ENCODE measurements around the gene SLC4A1AP.
A peak's percentile ranks its signal among the peaks of the same experiment; 100 is the strongest.

Gene SLC4A1AP

DNA sequence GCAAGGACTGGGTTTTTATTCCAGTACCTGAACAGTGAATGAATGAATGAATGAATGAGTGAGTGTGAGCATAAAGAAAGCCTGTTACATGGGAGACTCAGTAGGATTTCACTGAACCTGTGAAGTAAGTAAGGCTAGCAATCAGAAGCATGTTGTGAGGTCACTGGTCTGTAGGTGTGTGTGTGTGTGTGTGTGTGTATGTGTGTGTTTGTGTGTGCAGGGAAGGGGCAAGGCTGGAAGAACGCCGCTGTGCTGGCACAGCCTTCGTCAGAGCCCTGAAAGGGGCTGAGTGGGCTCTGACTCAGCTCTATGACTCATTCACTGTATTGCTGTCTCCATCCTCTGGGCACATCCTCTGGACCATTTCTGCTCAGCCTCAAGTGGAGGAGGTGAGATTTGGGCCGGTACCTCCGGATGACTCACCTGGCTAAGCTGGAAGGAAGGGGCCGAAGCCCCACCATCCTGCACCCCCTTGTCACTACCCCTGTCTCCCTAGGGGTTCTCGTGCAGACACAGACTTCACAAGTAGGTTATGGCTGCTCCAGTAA is 56.4 kb downstream of the SLC4A1AP start:
- DNase-seq (ENCODE audit: low read depth in 2 of 2): peak; percentile 63 to 65

DNA sequence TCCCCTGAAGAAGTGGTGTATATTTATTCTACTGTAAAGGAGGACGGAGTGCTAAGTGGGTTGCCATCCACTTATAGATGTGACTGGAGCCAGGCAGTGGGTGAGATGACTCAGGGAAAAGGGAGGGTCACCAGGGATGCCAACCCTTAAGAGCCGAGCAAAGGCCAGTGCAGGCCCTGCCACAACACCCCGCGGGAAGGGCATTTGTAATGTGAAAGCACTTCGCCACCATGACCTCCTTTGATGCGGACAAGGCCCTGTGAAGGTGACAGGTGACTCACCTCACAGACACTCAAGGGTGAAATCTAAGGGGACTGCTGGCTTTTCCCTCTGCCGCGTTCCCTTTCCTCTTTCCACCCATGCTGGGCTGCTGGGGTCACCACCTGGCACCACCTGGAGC is 57.6 kb downstream of the SLC4A1AP start:
- DNase-seq (ENCODE audit: low read depth in 2 of 2): peak; percentile 23 to 25

DNA sequence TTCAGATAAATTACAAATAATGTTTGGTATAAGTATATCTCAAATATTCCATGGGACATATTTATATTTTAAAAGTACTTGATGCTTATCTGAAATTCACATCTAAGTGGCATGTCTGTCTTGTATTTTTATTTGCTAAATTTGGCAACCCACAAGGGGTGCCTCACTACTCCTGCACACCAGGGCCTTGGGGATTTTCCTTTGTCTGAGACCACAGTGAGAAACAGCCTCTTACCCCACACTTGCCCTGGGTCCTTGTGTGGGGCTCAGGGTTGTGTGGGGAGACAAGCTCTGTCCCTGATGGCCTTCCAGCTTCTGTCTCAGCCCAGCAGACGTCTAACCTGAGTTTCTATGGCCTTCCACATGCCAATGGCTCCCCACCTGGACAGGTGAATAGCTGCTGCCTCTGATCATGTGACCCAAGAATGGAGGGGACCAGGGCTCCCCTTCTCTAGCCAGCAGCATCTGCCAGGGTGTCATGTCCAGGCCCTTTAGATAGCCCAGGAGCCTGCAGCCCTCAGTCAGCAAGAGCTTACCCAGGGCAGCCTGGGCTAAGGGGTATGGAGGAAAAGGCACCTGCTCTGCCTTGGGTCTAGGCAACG is 58.3 kb downstream of the SLC4A1AP start:
- no peak for DNase-seq (ENCODE audit: low read depth in 2 of 2)

DNA sequence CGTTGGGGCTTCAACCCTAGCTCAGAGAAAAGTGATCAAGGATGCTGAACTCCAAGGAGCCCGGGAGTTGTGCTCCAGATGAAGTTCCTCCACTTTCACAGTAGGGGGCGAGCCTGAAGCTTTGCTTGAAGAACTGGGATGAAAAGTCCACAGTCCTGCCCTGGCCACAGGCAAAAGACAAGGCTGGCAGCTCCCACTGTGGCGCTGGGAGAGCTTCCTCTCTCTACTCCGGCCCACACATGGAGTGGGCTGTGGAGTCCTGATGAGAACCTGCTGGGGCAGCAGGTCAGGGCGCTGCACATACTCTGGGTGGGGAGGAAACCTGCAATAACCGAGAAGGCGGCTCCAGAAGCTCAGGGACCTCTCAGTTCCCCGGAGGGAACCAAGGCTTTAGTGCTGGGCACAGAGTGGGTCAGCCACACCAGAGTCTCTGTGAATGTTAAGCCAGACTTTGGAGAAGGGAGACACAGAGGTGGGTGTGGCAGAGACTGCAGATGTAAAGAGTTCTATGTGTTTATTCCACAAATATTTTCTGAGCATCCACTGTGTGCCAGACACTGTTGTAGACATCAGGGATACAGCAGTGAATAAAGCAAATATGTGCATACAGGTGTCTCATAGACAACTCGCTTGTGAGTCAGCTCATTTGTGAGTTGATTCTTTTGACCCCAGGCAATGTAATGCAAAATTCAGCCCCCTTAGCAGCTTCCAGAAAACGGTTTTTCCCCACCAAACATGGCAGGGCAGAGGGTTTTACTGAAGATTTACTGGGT is 59.9 kb downstream of the SLC4A1AP start:
- DNase-seq (ENCODE audit: low read depth in 2 of 2): no peak

DNA sequence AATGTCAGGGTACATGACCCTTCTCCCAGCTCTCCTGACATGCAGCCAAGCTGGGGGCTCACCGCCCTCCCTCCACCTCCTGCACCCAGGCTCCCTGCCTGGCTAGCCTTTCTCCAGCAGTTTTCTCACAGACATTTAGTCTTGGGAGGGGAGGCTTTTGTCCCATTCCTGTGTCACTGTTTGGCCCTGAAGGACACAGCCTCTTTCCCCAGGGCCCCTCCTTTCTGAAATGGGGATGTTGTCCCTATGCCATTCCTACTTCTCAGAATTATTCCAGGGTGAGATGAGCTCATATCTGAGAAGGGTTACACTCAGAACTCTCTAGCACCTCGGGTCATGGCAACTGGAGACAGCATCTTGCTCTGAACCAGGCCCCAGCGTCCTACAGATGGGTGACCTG is 60.5 kb downstream of the SLC4A1AP start:
- DNase-seq (ENCODE audit: low read depth in 2 of 2): no peak

DNA sequence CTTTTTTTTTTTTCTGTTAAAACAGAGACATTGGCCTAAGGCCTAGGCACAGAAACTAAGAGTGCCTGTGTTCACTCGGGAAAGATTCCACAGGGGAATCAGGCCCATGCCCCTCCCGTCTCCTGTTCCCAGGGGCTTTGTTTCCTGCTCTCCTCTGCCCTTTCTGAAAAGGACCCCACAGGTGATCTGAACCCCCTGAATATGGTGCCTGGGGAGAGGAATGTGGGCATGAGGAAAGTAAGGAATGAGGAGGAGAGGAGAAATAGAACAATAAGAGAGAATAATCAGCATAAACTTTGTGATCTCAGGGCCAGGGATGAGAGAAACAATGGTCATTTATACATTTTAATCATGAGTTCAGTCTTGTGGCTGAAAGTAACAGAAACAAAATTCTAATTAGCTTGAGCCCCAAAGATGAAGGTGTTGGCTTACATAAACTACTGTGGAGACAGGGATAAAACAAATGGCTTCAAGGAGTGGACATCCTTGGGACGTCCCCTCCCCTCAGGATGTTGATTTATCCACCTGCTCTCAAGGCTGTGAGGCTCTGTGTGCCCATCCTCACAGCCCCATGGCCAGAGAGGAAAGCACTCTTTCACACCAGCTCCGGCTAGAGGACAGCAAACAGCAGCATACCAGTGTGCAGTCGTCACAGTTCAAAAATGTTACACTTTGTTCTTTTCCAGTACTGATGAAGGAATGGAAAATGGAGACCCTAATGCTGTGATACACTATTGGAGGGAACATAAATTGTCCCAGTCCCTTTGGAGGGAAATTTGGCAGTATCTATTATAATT is 61.4 kb downstream of the SLC4A1AP start:
- DNase-seq (ENCODE audit: low read depth in 2 of 2): no peak

DNA sequence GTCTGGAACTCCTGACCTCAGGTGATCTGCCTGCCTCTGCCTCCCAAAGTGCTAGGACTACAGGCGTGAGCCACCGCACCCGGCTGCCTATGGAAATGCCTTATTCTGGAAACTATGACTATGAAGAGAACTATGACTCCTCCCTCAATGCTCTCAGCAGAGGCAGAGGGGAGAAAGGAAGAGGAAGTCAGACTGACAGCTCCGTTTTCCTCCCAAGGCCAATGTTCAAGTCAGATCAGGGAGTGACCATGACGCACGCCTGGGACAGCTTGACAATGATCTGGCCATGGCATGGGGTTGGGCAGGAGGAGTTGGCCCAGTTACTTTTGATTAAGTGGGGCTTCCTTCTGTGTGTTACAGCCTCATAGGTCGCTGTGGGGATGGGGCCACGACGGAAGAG is 63.6 kb downstream of the SLC4A1AP start:
- DNase-seq (ENCODE audit: low read depth in 2 of 2): no peak

DNA sequence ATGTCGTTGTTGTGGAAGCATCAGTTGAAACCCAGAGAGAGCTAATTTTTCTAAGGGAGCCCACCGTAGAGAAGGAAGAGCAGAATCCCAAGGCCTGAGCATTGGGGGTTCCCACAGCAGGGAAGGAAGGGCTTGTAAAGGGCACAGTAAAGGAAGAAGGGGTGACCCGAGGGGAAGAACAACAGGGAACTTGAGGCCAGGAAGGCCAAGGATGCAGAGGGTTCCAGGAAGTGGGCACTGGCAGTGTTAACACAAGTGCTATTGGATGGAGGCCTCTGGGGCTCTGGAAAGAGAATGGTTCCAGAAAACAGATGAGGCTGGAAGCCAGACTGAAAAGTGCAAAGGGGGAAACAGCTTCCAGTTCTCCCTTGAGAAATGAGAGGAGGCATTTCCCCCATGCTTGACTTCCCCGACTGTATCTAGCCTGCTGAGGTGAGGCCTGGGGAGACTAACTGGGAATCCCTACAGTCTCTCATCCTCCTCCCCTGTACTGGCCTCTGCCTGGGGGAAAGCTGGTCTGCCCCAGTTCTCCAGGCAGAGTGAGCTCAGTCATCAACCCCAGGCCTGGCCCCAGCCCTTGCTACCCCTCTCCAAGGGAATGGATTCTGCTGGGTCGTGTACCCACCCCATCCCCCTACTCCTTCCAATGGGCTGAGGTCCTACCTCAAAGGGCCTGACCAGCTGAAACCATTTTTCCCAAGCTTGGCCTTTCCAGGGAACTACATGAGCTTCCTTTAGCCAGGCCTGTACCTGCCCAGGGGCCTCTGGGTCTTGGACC is 64.6 kb downstream of the SLC4A1AP start:
- no peak for DNase-seq (ENCODE audit: low read depth in 2 of 2)

DNA sequence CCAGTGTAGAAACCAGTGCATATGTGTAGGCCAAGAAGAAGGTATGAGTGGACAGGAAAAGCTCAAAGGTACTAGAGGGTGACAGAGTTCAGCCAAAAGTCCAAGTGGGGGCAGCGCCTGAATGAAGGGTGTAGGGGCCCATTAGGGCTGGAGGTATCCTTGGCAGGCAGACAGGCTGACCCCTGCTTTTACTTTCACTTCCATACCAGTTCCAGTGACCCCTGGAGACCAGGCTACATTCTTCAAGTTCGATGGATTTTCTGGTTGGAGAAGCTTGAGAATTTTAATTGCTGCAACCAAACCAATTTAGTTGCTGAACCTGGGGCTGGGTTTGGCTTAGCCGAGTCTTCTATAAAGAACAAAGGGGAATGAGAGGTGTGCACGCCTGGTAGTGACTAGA is 65.5 kb downstream of the SLC4A1AP start:
- no peak for DNase-seq (ENCODE audit: low read depth in 2 of 2)

DNA sequence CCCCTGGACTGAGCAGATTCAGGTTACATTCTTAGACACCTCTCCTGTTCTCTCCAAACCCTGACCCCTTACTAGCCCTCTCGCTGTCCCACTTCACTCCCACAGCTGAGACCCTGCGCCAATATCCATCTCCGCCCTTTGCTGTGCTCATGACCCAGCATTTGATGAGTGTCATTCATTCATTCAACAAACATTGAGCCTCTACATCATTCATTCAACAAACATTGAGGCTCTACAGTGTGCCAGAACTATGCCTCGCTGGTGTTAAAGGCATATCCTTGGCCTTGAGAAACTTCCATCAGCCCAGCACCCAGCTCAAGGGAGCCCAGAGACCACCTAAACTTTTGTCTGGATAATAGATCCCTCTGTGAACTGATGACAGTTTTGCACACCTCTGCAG is 65.9 kb downstream of the SLC4A1AP start:
- DNase-seq (ENCODE audit: low read depth in 2 of 2): no peak

DNA sequence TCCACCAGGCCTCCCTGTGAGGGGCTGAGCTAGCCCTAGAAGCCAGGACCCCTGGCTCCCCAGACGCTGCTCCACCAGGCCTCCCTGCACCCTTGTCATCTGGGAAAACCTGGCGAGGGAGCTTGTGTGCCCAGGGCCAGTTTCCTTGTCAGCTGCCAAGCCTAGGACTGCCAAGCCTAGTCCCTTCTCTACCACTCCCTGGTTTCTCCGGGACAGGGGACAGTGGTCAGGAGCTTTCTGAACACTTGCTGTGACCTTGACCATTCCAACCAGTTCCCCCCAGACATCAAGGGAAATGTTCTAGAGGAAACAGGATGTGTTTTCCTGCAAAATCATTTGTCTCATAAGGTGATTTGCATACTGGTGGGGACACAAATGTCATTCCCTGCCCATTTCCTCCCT is 66.6 kb downstream of the SLC4A1AP start:
- DNase-seq (ENCODE audit: low read depth in 2 of 2): no peak

DNA sequence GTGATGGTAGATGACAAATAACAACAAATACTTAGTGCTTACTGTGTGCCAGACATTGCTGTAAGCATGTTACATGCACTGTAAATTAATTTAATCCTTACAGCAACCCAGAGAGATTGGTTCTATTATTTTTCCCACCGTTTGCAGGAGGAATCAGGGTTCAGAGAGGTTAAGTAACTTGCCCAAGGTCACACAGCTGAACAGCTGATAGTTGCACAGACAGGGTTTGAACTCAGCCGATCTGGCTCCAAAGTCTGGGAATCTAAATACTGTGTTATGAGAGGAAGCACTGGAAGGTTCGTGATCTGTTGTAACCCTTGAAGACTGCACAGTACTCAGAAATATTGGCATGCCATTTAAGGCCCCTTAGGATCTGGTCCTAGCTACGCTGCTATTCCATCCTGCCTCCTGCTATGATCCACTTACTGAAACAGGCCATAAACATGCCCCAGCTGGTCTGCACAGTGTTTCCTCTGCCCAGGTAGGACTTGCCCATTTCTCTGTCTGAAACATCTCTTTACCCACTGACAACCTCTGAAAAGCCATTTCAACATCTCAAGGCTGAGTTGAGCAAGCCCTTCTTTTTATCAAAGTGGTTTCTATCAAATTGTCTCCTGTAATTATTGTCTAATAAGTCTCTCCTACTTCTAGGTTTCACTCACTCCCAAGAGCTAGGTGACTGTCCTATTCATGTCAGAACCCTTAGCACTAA is 67.4 kb downstream of the SLC4A1AP start:
- no peak for DNase-seq (ENCODE audit: low read depth in 2 of 2)

DNA sequence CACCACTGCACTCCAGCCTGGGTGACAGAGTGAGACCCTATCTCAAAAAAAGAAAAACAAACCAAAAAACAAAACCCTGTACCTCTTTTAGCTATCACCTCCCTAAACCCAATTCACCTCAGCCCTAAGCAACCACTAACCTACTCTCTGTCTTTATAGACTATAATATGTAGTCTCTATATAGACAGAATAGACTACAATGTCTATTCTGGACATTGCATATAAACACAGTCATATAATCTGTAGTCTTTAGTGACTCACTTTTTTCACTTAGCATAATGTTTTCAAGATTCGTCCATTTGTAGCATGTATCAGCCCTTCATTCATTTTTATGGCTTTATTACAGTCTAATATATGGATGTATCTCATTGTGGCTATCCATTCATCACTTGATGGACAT is 70.6 kb downstream of the SLC4A1AP start:
- DNase-seq (ENCODE audit: low read depth in 2 of 2): no peak

DNA sequence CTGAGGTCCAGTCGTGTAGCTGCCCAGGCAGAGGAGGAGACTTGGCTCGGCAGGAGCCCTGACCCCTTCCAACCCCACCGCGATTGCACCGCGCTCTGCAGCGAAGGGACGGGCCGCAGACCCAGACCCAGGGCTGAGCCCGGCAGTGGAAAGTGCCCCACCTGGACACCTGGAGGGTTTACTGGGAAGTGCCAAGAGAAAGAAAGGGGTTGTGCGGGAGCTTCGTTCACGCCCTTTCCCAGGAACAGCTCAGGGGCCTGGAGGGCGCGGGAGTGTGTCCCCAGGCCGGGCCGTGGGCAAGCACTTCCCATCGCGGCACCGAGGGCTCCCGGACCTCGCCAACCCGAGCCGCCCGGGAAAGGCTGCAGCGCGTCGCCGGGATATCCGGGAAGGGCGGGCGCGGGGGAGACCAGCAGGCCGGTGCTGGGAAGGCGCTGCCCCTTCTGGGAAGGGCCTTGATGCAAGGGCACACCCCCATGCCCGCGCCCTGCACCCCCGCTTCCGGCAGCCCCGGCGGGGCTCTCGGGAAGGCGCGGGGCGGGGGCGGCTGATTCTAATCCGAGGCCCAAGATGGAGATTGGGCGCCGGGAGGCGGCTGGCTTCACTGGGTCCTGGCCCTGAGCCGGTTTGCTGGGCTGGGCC is 71.7 kb downstream of the SLC4A1AP start:
- peak; percentile 34 to 59 for DNase-seq (ENCODE audit: low read depth in 2 of 2)

DNA sequence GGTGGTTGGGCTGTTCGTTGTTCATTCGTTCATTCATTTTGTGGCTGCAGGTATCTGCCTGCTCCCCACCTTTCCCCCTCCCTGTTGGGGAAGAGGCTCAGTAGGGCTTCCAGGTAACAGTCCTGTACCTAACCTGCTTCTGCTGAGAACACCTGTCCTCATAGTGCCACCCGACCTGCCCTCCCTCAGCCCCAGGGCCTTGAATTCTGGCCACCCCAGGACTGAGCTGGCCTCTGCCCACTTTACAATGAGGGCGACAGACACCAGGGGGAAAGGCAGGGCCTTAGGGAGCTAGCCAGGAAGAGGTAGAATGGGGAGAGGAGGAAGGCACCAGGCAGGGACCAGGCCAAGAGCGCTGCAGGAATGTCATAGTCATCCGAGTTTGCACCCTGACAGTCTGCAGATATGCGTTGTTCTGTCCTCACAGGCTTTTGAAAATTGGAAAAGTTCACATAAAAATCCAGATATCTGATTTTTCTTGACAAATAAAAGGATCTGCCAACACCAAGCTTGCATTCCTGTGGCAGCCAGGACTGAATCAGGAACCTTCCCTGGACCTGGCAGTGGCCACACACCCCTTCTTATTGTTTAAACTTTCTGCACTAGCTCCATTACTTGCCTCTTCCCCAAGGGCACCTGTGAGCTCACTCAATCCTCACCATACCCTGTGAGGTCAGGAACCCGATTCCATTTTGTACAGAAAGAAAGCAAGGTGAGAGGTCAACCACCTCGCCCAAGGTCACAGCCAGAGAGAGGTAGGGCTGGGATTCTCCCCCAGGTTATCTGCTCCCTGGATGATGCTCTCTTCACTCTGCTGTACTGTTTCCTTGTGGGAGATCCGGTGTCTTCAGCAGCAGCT is 72.6 kb downstream of the SLC4A1AP start:
- DNase-seq (ENCODE audit: low read depth in 2 of 2): no peak

DNA sequence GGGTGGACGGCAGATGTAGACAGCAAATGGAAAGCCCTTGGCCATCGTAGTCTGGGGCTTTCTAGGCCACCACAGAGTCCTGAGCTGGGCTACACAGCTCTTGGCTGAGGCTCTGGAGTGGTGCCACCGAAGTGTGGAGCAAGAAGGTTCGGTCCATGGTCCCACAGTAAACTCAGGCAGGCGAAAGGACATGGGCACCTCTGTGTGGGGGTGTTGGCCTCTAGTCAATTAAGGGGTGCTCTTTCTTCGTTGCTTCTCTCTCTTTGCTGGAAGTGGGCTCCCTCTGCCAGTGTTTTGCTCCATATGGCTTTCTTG is 73.2 kb downstream of the SLC4A1AP start:
- no peak for DNase-seq (ENCODE audit: low read depth in 2 of 2)

DNA sequence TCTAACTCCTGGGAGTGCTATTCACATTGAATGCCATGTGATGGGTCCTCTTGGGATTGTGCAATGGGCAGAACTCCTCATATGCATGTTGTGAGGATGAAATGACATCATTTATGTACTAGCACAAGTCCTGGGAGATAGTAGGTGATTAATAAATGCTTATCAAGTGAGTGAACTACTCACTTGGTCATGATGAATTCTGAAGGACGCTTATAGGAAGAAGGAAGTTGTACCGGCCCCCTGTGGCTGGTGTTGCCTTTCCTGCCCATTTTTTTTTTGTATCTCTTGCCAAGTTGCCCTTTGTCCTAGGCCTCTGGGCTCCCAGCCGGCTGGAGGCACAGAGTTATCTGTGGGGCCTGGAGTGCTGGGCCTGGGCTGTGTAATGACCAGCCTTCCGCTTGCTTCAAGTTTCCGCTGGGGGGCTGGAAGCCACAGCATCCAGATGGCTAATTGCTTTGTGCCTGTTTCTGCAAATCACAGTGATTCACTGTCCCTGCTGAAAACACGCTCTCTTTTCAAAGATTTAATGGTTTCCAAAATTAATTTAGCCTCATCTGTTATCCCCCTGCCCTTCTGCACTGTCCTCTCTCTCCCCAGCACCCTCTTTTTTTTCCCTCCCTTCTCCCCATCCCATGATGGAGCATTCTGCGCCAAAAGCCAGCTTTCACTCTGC is 74.1 kb downstream of the SLC4A1AP start:
- no peak for DNase-seq (ENCODE audit: low read depth in 2 of 2)

DNA sequence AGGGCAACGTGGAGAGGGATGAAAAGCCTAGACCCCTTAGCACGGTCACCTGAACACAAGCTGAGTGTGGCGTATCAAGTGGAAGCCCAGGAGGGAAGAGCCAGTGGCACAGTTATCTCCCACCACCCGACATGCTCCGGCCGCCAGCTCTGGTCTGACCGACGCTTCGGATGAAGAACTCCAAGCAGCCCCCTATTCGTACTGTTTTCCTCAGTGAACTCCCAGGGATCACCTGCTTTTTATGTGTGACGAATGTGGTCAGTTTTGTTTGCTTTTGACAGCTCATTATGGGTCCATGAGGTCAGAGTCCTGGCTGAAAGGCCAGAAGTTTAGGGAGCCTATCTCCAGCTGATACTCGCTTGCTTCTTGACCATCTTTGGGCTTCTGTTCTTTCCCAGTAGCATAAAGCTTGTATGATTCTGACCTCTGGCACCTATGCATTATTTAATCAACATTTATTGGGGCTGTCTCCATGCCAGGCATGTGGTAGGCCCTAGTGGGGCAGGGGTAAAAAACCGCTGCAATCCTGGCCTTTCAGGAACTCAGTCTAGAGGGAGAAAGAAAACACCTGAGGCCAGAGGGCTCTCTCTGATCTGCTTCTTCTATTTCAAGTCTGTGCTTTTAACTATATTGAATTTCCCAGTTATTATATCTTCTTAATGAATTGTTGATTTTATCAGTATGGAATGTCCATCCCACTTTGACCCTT is 74.8 kb downstream of the SLC4A1AP start:
- no peak for DNase-seq (ENCODE audit: low read depth in 2 of 2)

DNA sequence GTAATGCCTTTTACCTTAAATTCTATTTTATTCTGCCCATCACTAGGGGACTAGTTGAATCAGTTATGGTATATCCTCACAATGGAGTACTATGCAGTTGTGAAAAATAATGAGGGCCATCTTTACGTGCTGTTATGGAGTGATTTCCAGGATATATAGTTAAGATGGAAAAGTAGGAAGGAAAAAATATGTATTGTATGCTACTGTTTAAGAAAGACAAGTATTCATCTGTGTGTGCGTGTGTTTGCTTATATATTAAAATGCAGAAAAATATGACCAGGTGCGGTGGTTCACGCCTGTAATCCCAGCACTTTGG is 75.3 kb downstream of the SLC4A1AP start:
- DNase-seq (ENCODE audit: low read depth in 2 of 2): no peak
